OCI-LY1 (cell line): Measurements from ENCODE around the gene HRNR.

Experiments
- CTCF ChIP-seq: fragments of 200-600 bp; sonication (generic), shearing (Covaris generic); IDR thresholded peaks from 2 replicates; pipeline ENCODE4 v1.5.1; 2017; ENCODE audit warnings: mild to moderate bottlenecking, antibody characterized with exemption, low read length, moderate library complexity, mixed read lengths
- EZH2 ChIP-seq: fragments of 200-600 bp; sonication (generic), shearing (Covaris generic); IDR thresholded peaks from 2 replicates; pipeline ENCODE4 v1.8.0; 2017; ENCODE audit warnings: borderline replicate concordance, mixed run types, mild to moderate bottlenecking, antibody characterized with exemption, low read length, moderate library complexity, mixed read lengths

- TF ChIP-seq CTCF (peak; percentile 77), EZH2 (no peak)
These were observed 34.1 kb downstream of the HRNR start for GRCh38 chr1:152189657-152190442.
